Skeletal muscle cell (primary cell): ENCODE data around the gene SLC24A3.

Experiments
- DNase-seq: peaks from one replicate; pipeline ENCODE4 v3.0.0-alpha.2; 2010; ENCODE audit warnings: low read depth
- H3K4me3 ChIP-seq: 2 replicates; pipeline ENCODE4 v1.5.1; 2011; ENCODE audit warnings: low read depth, mild to moderate bottlenecking, control low read depth, low read length, moderate library complexity

Gene SLC24A3

DNA sequence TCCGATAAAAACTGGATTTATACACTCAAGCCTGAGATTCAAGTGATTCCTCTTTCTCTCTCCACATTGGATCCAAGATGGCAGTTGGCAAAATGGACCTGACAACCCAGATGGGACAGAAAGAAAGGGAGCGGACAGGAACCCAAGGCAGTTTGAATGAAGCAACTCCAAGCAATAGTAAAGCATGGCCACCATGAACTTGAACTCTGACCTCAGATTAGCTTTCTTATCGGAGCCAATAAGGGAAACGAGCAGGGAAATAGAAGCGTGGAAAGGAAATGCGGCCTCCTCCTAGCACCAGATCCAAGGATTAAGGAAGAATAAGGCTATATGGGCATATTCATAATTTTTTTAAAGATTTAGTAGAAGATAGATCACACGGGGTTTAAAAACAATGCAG, 332.2 kb downstream of the SLC24A3 start:
- no peak overlapping the region for H3K4me3 ChIP-seq
- DNase-seq = no peak

DNA sequence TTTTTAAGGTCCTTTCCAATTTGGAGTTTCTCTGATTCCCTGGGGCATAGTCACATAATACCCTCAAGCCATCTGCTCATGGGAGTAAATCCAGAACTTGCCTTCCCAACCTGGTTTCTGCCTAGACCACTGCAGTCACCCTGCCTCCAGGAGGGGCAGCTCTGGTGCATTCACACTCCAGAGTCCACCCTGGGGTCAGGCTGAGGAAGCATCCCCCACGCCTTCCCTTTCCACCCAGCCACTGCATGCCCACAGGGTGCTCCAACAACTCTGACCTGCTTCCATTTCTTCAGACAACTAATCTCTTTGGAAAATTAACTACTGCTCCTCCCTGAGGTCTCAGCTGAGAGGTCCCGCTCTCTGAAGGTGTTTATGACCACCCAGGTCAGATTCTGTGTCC, 334.2 kb downstream of the SLC24A3 start:
- no peak overlapping the region for H3K4me3 ChIP-seq
- DNase-seq = no peak

DNA sequence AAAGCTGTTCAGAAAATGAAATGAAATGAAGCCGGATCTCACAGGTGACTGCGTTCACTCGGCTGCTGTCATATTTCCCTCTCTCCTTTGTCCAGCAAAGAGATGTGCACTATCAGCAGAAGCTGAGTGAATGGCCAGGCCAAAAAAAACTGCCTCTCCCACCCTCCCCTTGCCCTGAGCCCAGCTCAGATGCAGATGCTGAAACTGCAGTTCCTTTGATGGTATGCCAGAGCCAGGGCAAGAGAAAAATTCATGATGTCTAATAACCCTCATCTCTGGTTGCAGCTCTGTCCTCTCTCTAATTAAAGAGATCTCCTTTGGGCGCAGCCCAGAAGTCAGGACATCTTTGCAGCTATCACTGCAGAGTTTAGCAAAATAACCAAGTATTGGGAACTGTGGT, 335.1 kb downstream of the SLC24A3 start:
- DNase-seq = no peak
- no peak overlapping the region for H3K4me3 ChIP-seq

DNA sequence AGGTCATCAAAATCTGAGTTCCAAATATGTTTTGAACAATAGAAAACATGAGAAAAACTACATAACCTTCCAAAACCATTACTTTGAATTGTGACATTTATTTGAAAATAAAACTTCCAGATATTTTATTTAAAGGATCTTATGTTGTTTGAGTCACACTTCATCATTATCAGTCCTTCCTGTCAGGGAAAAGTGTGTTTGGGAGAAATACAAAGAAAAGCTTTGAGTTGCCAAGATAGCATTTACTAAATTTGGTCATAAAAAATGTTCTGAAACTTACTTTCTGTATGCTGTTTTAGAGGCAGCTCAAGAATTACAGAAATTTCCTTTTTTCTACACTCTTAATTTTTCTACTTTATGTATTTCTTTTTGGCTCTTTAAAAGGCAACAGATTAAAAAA, 337.5 kb downstream of the SLC24A3 start:
- no peak overlapping the region for H3K4me3 ChIP-seq
- no peak for DNase-seq

DNA sequence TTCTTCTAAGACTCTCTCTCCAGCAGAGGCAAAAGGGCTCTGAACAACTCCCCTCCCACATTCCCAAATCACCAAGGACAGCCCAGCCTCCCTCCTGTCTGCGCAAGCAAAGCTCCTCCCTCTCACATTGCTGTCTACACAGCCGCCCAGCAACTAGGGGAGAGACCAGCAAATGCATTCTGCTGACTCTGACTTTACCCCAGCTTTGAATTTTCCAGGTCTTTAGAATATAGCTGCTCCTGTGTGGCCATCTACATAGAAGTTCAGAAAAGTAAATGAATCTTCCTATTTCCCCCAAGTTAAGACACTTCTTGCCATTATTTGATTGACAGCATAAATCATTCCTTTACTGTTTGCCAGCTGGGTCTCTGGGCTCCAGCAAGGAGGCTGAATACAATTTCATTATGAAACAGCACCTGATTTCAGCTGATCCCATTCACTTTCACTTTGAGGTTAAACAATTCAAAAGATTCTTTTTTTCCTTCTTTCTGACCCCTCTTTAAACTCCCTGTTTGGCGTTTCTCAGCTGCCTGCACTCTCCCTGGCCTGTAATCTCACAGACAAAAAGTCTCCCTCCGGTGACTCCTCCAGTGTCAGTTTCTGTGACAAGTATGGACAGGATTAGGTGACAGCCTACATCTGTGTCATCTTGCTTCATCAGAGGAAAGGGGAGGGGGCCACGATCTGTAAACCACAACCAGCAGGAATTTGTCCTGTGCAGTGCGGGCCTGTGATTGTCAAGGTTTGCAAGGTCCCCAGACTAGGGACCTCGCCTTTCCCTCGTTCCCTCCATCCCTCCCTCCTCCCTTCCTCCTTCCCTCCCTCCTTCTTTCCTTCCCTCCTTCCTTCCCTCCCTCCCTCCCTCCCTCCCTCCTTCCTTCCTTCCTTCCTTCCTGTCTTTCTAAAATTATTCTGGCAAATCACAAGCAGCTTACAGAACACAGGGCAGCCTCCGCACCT, 340.1 kb downstream of the SLC24A3 start:
- DNase-seq = no peak
- no peak overlapping the region for H3K4me3 ChIP-seq

DNA sequence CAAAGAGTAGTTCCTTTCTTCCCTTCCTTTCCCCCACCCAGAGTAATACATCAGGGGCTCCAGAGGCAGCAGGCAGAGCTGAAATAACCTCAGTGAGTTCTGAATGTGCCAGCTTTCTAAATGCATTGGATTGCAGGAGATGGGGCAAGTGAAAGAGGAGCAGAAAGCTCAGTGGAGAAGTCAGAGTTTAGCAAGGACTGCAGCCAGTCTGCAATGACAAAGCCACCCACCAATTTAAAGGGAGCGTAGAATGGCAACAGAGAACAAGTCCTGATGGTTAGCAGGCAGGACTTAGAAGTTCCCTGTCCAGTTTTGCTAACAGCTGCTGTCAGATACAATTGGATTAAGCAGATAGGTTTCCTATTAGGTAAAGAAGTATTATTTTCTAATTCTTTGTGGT, 342.2 kb downstream of the SLC24A3 start:
- DNase-seq = no peak
- no peak overlapping the region for H3K4me3 ChIP-seq

DNA sequence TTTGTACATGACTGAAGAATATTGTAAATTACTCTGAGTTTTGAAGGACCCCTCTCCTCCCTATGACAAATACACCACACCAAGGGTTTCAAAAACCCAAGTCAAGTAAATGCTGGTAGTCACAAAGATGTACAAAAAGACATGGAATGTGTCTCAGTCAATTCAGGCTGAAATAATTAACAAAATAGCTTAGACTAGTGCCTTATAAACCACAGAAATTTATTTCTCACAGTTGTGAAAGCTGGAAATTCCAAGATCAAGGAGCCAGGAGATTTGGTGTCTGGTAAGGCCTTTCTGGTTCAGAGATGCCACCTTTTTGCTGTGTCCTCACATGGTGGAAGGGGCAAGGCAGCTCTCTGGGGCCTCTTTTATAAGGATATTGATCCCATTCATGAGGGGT, 343.3 kb downstream of the SLC24A3 start:
- DNase-seq = no peak
- H3K4me3 ChIP-seq = no peak overlapping the region

DNA sequence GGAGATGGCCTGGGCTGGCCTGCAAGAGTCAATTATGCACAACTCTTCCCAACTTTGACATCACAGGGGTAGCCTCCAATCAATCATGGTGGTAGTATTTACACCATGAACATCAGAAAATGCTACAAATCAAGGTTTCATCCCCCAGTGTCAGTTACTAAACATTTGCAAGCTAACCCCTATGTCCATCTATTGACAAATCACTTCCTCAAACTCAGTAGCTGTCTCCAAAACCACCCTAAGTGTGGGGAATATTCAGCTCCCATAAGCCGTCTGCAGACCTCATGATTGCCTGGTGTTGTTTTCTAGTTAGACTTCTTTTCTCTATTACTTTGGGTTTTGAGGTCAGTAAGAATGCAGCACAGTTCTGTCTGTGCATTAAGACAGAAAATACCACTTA, 344.8 kb downstream of the SLC24A3 start:
- no peak for DNase-seq
- H3K4me3 ChIP-seq = no peak overlapping the region

DNA sequence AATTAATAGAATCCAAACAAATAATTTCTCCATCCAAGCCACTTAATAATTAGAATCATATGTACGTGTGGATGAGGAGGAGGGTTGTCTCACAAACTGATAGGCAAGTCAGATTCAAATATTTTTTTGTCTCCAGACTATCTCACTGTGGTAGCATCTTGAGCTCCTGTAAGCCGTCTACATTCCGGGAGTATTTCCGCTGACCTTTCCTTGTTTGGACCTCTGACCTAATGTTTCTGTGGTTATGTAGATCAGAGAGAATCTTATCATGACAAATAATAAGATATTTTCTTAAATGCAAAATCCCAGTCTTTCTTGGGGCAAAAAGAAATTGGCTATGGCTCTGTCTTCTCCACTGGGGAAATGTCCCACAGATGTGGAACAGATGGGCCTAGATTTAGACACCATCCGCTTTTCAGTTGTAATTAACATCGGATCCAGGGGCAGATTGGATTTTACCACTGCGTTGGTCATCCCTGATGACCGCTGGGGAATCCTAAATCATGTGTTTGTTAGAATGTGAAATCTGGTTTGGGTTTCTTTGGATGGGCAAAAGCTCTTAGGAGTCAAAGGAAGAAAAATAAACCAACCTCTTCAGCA, 348.5 kb downstream of the SLC24A3 start:
- no peak overlapping the region for H3K4me3 ChIP-seq
- no peak for DNase-seq

DNA sequence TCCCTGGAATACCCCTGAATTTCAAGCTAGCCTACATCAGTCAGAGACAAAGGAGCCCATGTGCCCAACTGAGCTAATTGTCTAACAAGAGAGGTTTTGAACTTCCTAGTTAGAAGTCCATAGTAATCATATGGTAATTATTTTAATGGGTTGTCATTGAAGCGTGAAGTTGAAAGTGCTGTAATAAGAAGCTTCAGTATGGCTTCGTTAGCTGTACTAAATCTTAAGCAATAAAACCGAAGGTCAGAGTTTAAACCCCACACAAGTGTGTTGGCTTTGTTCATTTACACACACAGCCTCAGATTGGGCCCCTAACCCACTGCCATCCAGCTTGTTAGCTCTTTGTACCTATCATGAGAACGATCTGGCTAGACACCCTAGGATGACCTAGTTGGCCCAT, 350.0 kb downstream of the SLC24A3 start:
- no peak overlapping the region for H3K4me3 ChIP-seq
- DNase-seq = no peak

DNA sequence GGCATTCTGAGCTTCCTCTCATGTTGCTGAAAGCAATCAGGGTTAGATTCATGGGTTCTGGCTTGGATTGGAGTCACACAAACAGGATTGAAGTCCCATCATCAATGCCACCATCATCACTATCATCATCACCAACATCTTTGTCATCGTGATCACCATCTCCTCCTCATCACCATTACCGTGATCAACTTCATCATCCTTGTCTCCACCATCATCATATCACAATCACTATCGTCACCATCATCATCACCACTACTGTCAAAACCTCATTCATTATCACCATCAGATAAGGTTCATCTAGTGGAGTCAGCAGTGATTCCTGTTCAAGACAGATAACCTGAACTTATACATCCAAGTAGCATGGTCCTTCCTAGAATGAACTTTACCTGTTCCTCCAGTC, 351.8 kb downstream of the SLC24A3 start:
- DNase-seq = no peak

DNA sequence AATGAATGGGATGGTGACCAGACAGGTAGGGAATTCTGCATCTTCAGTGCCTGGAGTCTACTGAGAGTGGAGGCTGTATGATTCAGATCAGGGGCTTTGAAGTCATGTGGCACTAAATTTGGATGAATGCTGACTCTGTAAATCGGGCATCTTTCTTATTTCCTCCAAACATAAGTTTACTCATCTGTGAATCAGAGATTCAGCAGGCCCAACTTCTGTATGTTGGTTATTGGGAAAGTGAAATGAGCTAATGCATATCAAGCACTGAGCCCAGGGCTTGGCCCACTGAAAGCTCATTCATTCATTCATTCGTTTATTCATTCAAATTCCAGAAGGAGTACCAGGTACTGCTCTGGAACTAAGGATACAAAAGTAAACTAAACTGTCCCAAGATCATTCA, 353.3 kb downstream of the SLC24A3 start:
- DNase-seq = no peak
- no peak overlapping the region for H3K4me3 ChIP-seq

More for the DNA sequence above, 351.8 kb downstream of the SLC24A3 start:
- H3K4me3 ChIP-seq = no peak overlapping the region

DNA sequence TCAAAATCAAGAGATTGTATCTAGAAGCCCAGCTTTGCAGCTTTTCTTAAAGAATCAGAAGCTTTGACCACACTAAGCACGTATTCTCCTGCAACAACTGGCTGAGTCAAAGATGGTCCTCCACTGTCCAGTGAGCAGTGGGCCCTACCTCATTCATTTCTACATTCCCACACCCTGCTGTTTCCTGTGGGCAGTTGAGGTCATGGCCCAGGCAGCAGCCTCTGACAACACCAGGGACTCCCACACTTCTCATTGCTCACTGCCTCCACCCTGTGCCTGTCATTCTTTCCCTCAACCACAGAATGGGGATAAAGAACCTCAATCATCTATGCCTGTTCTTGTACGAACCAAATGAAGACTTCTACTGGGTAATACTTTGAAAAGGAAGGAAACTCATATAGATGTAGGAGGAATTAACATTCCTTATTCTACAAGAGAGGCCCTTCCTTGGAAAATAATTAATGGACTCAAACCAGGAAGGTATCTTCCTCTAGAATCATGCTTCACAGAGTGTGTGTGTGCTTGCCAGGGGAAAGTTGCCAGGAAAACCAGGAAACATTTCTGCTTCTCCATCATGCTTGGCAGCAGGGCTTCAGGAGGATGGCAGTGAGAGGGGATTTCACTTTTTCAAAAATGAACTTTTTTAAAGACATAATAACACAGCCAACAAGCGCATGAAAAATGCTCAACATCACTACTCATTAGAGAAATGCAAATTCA, 353.9 kb downstream of the SLC24A3 start:
- no peak for DNase-seq

DNA sequence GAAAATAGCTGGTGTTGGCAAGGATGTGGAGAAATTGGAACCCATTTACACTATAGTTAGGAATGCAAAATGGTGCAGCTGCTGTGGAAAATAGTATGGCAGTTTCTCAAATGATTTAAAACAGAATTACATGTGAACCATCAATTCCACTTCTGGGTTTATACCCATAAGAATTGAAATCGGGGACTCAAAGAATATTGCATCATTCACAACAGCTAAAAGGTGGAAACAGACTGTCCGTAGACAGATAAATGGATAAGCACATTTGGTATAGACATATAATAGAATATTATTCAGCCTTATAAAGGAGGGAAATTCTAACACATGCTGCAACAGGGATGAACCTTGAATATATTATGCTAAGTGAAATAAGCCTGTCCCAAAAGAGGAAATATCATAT, 355.7 kb downstream of the SLC24A3 start:
- no peak for DNase-seq

More for the DNA sequence above, 353.9 kb downstream of the SLC24A3 start:
- H3K4me3 ChIP-seq = no peak overlapping the region

DNA sequence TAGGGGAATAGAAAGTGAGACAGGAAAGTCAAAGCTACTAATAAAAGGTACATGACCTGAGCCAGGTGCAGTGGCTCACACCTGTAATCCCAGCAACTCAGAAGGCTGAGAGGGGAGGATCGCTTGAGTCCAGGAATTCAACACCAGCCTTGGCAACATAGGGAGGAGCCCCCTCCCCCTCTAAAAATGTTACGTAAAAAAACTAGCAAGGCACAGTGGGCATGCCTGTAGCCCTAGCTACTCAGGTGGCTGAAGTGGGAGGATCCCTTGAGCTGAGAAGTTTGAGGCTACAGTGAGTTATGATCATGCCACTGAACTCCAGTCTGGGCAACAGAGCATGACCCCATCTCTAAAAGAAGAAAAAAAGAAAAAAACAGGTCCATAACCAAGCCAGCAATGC, 359.6 kb downstream of the SLC24A3 start:
- no peak overlapping the region for H3K4me3 ChIP-seq
- no peak for DNase-seq

More for the DNA sequence above, 355.7 kb downstream of the SLC24A3 start:
- no peak overlapping the region for H3K4me3 ChIP-seq

DNA sequence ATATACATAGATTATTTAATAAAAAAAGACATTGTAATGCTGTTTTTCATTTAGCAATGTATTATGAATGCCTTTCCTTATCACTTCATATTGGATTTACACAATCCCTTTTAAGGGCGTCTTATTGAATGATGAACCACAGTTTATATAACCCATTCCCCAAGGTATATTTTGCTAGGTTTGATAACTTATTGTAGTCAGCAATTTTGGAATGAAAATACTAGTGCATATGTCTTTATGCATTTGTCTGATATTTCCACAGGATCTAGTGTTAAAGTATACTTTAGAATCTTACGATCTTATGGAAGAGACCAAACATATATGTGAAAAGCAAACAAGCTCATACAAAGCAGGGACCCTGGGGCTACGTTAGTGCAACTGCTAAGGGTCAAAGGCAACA, 365.2 kb downstream of the SLC24A3 start:
- no peak overlapping the region for H3K4me3 ChIP-seq
- DNase-seq = no peak

DNA sequence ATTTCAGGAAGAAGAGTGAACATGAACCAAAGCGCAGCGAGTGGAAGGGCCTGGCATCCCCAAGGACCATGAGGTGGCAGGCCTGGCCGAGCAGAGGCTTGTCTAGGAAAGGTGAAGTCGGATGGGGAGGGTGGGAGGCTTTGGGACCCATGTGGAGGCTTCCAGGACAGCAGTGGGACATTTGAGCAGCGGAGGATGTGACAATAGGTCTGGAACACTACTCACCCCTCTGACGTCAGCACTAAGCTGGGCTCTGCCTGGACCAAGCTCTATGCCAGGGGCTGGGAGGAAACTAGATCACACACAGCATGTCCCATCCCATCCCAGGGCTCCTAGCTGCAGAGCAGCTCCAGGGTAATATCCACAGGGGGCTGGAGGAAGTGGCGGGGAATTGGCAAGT, 370.3 kb downstream of the SLC24A3 start:
- H3K4me3 ChIP-seq = no peak overlapping the region
- no peak for DNase-seq

DNA sequence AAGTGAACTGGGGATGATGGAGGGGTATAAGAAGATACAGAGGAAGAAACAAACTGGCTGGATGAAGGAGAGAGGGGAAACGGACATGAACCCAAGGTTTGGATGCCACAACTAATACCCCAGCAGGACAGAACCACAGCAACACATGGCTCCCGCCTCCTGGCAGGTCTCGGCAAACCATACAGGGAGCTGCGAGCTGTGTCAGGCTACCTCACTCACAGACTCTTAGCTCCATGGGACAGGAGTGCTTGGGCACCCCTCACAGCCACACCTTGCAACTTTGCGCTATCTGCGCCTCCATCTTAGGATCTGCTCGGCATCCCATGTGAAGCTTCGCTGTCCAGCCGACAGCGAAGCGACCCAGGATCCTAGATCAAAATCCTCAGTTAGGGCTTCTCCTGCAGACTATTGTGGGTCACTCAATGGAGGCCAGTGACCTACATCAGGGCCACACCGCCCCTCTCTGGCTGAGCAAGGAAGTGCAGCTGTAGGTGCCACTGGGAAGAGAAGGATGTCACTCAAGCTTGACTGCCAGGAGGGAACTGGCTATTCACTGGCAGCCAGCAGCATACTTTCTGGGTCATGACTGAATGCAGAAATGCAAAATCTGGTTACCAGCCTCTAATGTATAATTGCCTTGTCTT, 371.2 kb downstream of the SLC24A3 start:
- no peak for DNase-seq
- H3K4me3 ChIP-seq = no peak overlapping the region

DNA sequence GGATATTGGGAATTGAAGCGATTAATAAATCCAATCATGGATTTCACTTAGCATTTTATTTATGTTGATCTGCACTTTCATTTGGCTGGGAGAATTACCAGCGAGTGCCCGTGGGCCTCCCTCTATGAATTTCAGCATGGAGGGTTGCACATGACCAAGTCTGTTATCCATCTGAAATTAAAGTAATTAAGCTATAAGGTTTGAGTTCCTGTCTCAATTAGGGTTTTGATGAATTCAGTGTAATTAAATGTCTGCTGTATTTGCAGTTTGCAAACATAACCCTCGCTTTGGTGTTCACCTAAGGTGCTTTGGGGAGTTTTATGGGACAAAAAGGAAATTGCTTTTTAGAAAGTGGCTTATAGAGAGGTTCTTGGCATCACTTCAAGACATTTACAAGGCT, 375.8 kb downstream of the SLC24A3 start:
- no peak for DNase-seq
- no peak overlapping the region for H3K4me3 ChIP-seq

DNA sequence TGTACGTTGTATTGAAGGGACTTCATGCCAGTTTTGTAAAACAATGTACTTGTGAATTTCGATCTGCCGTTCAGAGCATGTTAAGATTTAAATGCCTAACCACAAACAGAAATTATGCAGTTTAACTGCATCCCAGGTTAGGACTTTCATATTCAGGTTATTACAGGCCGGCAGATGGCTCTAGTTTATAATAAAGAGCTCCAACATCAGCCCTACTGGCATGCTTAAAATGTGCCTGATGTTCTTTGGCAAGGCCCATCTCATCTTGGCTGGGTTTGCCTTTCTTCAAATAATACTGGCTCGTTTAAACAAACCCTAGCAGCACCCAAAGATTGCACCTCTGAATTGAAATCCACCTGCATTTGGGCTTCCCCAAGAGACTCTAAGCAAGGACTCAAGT, 376.3 kb downstream of the SLC24A3 start:
- DNase-seq = no peak
- H3K4me3 ChIP-seq = no peak overlapping the region
